Panc1 (cell line): ENCODE measurements around the gene NKAIN4.

Experiments
- SIN3A ChIP-seq: IDR thresholded peaks from 2 replicates; pipeline ENCODE4 v1.6.1; 2012; ENCODE audit warnings: low read depth, mild to moderate bottlenecking, low read length, moderate library complexity, borderline replicate concordance; ENCODE audit not compliant: insufficient read depth
- TF ChIP-seq, protein P1 (sequence below): fragments of 450-650 bp; IDR thresholded peaks from 2 replicates; pipeline ENCODE4 v1.5.1; 2017; ENCODE audit warnings: mild to moderate bottlenecking
- TF ChIP-seq, protein P2 (sequence below), 2 experiments: IDR thresholded peaks; 2 replicates each; pipeline ENCODE4 v1.6.1; 2011 to 2012; ENCODE audit warnings: low read depth in 2 of 2, control low read depth in 1 of 2, low read length in 1 of 2, mild to moderate bottlenecking in 1 of 2, moderate library complexity in 1 of 2; ENCODE audit not compliant: insufficient read depth in 1 of 2

DNA sequence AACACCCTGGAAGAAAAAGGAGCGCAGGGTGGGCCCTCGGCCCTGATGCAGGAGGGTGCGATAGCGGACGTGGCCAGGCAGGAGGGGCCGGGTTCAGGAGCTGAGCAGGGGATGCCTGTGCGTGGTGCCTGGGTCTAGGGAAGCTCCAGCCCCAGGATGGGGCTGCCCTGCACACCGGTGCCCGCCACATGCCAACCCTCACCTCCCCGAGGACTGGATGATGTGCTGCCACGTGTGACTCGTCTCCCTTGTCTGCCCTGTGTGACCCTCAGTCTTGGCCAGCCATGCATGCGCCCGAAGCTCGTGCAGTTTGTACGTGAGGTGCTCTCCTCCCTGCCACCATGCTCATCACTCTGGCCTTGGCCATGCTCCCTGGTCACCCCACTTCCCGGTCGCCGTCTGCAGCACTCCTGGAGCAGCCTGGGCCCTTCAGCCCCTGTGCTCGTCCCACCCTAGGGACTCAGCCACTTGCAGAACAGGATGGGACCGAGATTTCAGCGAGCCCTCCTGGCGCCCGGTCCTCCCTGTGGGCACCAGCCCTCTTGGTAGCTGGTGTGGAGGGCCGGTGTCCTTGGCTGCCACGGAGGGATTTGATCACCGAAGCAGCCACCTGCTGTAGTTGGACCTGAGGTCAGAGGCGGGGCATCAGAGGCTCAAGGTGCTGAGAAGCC lies 34.5 kb upstream of the NKAIN4 start:
- TF ChIP-seq, protein P1, sequence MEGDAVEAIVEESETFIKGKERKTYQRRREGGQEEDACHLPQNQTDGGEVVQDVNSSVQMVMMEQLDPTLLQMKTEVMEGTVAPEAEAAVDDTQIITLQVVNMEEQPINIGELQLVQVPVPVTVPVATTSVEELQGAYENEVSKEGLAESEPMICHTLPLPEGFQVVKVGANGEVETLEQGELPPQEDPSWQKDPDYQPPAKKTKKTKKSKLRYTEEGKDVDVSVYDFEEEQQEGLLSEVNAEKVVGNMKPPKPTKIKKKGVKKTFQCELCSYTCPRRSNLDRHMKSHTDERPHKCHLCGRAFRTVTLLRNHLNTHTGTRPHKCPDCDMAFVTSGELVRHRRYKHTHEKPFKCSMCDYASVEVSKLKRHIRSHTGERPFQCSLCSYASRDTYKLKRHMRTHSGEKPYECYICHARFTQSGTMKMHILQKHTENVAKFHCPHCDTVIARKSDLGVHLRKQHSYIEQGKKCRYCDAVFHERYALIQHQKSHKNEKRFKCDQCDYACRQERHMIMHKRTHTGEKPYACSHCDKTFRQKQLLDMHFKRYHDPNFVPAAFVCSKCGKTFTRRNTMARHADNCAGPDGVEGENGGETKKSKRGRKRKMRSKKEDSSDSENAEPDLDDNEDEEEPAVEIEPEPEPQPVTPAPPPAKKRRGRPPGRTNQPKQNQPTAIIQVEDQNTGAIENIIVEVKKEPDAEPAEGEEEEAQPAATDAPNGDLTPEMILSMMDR = no peak
- TF ChIP-seq SIN3A = no peak
- TF ChIP-seq, protein P2, sequence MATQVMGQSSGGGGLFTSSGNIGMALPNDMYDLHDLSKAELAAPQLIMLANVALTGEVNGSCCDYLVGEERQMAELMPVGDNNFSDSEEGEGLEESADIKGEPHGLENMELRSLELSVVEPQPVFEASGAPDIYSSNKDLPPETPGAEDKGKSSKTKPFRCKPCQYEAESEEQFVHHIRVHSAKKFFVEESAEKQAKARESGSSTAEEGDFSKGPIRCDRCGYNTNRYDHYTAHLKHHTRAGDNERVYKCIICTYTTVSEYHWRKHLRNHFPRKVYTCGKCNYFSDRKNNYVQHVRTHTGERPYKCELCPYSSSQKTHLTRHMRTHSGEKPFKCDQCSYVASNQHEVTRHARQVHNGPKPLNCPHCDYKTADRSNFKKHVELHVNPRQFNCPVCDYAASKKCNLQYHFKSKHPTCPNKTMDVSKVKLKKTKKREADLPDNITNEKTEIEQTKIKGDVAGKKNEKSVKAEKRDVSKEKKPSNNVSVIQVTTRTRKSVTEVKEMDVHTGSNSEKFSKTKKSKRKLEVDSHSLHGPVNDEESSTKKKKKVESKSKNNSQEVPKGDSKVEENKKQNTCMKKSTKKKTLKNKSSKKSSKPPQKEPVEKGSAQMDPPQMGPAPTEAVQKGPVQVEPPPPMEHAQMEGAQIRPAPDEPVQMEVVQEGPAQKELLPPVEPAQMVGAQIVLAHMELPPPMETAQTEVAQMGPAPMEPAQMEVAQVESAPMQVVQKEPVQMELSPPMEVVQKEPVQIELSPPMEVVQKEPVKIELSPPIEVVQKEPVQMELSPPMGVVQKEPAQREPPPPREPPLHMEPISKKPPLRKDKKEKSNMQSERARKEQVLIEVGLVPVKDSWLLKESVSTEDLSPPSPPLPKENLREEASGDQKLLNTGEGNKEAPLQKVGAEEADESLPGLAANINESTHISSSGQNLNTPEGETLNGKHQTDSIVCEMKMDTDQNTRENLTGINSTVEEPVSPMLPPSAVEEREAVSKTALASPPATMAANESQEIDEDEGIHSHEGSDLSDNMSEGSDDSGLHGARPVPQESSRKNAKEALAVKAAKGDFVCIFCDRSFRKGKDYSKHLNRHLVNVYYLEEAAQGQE (IDR thresholded peaks at IDR 0.05; ENCODE audit: insufficient read depth in 1 of 2, low read depth in 2 of 2, low read length in 1 of 2) = no peak
